Activated CD4-positive, alpha-beta T cell treated with anti-CD3 and anti-CD28 coated beads, Interleukin-2, amount 50 U/mL, for 1 hour (primary cell): ENCODE data around the gene JADE1.

Experiments
- DNase-seq: peaks from one replicate; pipeline ENCODE4 v3.0.0-alpha.2; 2020

JADE1 gene

GRCh38 chr4:128810871-128811570 is 1.5 kb downstream of the JADE1 start:
- DNase-seq: peak; percentile 79

DNA sequence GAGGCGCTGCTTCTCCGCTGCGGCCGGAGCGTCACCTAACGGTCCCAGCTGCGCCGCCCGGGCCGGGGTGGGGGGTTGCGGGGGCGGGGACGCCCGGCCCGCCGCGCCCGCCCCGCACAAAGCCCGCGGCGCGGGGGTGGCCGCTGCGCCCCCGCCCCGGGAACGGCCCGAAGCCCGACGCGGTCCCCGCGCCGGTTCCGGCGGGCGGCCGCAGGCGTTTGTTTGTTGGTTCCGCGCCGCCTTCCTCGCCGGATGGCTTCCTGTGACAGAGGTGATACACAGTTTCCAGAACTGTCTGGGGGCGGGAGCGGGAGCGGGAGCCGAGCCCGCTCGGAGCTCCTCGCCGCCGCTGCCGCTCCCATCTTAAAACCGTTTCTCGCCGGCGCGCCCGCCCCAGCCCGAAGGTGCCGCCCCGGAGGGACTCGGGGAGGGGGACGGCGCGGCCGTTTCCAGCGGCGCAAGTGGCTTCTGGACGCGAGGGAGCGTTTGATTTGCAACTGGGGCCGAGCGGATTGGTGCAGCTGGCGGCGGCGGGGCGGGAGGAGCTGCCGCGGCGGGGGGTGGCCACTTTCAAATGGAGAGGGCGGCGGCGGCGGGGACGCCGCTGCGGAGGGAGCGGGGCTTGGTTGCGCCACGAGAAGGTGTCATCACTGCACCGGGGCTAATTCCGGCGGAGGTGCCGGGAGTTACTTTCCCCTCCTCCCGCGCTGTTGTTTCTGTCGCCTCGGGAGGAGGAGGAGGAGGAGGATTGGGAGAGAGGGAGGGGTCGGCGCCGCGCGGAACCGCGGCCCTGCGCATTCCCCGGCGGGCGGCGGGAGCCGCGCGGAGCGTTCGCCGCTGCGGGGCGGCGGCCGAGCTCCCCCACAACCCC is 2.3 kb downstream of the JADE1 start:
- DNase-seq: peak; percentile 75

DNA sequence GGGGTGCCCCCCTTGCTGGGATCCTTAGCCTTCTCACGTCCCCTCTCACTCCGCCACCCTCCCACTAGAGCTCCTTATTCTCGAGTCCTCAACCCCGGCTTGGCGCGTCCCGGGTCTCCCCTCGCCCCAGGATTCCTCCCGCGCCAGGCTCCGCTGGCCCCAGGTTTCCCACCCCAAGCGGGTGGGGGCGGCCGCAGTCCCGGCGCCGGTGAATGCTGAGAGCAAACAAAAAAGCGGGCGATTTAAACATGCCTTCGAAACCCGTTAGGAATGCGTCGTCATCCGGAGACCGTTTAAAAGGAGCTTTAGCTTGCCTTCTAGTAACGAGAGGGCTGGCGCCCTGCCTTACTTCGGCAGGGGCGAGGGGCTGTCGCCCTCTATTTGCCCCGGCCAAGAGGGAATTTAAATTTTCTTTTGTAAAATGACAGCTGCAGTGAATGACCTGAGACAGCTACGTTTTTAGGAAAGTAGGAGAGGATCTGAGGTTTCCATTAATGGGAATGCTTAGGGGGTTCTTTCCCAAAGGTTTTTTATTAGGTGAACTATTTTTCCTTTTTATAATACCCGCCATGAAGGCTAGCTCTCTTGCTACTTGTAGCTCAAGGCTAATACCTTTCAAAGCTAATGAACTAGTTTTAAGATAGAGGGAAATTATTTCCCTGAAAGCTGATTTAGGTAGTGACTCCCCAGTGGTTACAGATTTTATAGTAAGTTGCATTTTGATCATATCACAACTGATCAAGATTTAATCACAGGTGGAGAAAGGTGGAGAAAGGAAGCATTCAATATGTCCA is 3.1 kb downstream of the JADE1 start:
- DNase-seq: no peak

- DNase-seq: no peak
Observed at GRCh38 chr4:128813965-128814364, 4.5 kb downstream of the JADE1 start.

DNA sequence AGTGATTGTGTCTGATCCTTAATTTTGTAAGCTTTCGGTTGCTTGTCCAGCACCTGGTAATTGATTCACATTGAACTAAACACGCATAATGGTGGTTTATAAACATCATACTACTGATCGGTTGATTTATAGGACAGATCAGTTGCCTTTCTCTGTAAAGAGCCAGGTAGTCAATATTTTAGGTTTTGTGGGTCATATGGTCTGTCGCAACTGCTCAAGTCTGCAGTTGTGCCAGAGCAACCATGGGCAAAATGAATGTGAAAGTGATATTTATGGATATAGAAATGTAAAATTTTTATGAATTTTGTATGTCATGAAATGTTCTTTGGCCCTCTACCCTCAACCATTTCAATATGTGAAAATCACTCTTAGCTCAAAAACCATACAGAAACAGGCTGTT is 8.9 kb downstream of the JADE1 start:
- DNase-seq: no peak

DNA sequence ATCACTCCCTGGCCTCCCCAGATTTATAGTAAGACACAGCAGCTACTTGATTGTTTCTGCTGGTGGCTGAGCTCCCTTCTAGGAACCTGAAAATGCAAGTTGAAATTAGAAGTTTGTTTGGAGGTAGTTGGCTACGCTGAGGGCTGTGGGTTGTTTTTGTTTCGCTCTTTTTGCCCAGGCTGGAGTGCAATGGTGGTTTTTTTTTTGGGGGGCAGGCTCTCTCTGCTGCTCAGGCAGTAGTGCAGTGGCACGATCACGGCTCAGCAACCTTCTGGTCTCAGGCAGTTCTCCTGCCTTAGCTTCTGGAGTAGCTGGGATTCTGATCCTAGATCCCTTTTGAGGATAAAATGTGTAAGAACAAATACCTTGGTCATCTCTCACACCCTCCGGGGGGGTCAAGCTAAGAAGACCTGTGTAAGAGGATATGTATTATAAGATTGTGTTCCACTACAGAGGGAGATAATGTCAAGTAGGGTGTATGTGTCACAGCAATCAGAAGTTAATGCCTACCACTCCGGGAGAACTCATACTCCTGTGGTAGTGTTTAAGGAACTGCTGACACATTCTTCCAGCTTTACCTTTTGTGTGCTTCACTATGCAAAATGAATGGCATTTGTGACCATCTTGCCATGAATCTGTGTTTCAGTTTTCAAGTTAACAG is 9.7 kb downstream of the JADE1 start:
- DNase-seq: no peak

- DNase-seq: no peak
Observed at GRCh38 chr4:128820671-128821070, 11.2 kb downstream of the JADE1 start.

GRCh38 chr4:128821151-128821550 is 11.7 kb downstream of the JADE1 start:
- no peak for DNase-seq

DNA sequence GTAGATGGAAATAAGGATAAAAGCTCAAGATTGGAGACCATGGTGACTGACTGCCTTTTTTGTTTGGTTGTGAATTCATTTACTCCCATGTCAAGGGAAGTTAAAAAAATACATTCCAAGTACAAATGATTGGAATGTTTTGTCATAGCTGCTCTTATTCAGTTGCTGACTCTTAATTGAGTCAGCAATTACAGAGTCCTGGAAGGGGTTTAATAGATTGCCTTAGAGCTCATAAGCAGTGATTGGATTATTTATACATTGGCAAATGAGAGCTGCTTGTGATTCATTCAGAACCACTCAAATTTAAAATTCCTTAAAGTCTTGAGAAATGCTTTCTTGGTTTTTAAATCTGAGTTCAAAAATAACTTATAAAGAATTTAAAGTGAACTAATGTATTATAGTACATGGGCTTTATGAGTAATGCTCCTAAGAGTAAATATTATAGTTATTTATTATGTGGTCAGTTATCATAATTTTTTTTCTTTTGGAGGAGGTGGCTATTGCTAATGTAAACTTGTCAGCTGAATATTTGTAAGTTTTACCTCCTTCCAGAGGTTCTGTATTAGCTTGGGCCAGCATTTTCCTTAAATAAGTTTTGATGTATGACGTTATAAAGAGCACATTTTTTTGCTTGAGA is 13.6 kb downstream of the JADE1 start:
- DNase-seq: no peak

DNA sequence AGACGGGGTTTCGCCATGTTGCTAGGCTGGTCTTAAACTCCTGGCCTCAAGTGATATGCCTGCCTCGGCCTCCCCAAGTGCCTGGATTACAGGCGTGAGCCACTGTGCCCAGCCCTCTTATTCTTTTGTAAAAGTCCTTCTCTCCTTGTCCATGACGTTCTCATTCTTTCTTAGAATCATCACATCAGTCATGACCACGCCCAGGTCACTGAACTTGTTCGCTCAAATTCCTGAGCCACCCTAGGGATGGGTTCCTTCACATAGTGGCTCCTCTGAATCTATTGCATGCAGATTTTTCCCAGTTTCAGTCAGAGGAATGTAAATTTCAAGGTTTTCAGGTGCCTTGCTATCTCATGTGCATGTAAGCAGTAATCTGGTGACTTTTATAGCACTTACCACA is 15.7 kb downstream of the JADE1 start:
- DNase-seq: no peak

GRCh38 chr4:128827296-128827695 is 17.8 kb downstream of the JADE1 start:
- no peak for DNase-seq

DNA sequence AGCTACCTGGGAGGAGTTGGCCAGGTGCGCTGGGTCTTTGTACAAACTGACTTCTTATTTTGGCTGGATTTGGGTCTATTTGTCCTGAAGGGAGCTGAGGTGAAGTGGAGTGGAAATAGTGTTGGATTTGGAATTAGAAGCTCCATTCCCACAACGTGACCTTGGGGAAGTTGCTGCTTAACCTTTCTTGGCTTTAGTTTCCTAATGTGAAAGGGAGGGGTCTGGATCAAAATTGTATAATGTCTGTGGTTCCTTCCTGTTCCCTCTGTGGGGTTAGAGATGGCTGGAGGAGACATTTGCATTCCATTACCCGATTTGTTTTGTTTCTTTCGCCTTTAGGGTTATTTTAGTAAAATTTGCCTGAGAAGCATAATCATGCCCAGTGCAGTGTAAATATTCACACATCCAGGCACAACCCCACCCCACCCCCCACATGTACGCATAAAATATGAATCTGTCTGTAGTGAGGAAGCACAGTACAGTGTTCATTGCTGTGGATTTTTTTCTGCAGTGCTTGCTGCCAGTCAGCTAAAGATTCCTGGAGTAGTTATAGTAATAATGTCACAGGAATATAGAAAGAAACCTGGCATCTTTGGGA is 21.5 kb downstream of the JADE1 start:
- no peak for DNase-seq

- no peak for DNase-seq
Observed at GRCh38 chr4:128831531-128832242, 22.2 kb downstream of the JADE1 start.

DNA sequence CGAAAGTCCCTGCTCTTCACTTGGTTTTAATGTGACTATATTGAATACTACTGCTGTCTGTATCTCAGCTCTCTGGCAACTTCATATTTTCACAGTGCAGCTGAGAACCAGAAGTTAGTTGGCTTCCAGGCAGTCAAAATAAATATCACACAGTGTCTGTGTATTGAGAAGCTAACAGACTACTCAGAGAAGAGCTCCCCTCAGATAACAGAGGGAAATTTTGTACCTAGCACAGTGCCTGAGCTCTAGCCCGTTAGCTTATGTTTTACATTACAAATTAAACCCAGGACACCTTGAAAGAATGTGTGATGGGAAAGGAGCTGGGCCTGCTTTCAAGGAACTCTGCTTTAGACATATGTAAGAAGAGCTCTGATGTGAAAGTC is 22.7 kb downstream of the JADE1 start:
- DNase-seq: no peak

DNA sequence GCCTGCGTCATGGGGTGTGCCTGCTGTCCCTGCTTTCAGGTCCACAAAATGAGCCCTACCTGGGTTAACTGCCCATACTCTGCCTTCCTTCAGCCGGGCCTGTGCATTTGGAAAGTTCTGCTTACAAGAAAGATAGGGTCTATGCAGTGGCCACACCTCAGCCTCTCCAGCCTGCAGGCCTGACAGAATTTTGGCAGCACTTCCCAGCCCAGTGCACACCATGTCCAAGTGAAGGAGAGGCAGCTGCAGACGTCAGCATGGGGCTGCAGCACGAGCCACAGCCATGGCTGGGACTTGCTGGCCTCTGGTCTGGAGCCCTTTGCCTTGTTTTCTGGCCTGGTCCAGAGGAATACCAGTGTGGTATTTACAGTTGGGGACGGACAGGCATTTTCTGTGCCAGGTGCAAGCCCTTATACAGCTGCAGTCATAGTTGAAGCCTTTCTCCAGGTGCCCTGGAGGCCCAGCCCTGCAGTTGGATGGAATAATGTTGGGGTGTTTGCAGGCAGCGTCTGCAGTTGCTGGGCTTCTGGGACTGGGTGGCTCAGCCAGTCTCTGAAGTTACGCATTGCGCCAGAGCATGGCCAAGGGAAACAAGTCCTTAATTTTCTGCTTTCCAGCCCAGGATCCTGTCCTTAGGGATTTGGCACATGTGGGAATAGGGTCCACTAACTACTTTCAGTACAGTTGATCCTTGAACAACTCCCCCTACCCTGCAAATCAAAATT is 26.2 kb downstream of the JADE1 start:
- DNase-seq: no peak

GRCh38 chr4:128837198-128837597 is 27.7 kb downstream of the JADE1 start:
- DNase-seq: no peak

GRCh38 chr4:128837679-128838078 is 28.2 kb downstream of the JADE1 start:
- no peak for DNase-seq

DNA sequence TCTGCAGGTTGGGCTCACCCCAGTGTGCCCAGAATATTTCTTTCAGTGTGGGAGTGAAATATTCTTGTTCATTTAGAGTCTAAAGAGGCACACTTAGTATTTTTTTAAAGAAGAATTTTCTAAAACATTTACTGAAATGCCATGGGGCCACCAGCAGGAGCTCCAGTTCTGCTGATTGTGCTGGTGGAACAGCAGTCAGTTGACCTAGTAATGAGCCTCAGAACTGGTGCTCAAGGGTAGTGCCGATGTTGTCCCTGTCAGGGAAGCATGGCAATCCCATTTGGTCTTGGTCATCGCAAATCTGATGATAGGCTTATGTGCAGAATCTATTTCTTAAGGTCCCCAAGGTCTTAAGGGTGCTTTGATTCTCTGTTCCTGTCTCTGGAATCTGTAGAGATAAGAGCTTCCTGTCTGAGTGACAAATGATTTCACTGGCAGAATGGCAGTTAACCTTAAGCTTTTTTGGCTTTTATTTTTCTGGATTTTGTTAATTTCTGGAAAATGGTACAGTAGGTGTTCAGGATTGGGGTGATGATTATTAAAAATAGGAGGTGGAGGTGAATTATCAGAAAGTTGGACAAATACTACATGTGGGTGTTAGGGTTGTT is 31.3 kb downstream of the JADE1 start:
- no peak for DNase-seq

DNA sequence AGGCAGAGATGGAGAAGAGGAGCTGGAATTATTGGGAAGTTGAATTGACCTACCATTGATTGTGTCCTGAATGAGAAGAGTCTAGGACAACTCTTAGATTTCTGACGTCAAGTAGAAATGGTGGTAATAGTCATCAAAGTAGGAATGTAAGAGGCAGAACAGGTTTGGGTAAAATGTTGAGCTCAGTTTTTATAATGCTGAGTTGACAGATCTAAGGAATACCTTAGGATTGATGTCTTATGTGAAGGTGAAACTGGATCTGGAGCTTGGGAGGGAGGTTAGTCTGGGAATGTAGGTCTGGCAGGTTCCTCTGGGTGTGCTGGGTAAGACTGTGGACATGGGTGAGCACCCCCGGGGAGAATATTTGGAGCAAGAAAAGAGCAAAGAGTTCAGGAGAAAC is 31.9 kb downstream of the JADE1 start:
- no peak for DNase-seq

DNA sequence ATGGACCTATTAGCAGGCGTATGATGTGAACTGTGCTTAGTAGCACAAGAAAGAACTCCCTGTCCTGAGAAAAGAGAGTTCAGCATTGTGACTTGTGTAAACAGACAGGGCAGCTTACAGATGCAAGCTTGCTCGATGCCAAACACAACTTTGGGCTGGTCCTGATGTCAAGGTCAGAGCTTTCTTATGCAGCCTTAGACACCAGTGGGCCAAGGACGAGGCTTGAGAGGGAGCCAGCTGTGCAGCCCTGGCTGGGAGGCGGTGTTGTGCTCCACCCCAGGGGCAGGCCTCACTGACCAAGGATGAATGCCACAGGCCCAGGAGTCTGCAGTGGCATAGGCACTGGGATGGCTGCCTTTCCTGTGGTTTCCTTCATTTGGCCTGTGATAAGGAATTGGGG is 35.4 kb downstream of the JADE1 start:
- DNase-seq: no peak
